Mesothelial cell of epicardium (in vitro differentiated cells): ENCODE measurements around the gene MARCHF10. TPM values are rescaled to one million over a fixed set of nuclear protein-coding genes. Genes with fewer than 3 reads are reported as not detected.

Source experiments
- DNase-seq, 2 experiments: peaks; one replicate each; pipeline ENCODE4 v3.0.0; 2021; ENCODE audit warnings: low spot score in 2 of 2; ENCODE audit not compliant: unreplicated experiment in 2 of 2
- H3K27ac Mint-ChIP-seq: 2 replicates; pipeline ENCODE4 v1.8.0; 2021; ENCODE audit warnings: mixed read lengths
- H3K27me3 Mint-ChIP-seq: 2 replicates; pipeline ENCODE4 v1.8.0; 2021; ENCODE audit warnings: low read depth, mixed read lengths
- H3K36me3 Mint-ChIP-seq: 2 replicates; pipeline ENCODE4 v1.8.0; 2021; ENCODE audit warnings: mixed read lengths
- H3K4me1 Mint-ChIP-seq: 2 replicates; pipeline ENCODE4 v1.8.0; 2021; ENCODE audit warnings: mixed read lengths
- H3K4me3 Mint-ChIP-seq: 2 replicates; pipeline ENCODE4 v1.8.0; 2021; ENCODE audit warnings: mild to moderate bottlenecking, moderate library complexity, mixed read lengths
- H3K9me3 Mint-ChIP-seq: 2 replicates; pipeline ENCODE4 v1.8.0; 2021; ENCODE audit warnings: mixed read lengths
- CTCF ChIP-seq: fragments of 200-600 bp; sonication (generic); IDR thresholded peaks from one replicate; pipeline ENCODE4 v1.5.0; 2021; ENCODE audit warnings: antibody characterized with exemption; ENCODE audit not compliant: unreplicated experiment
- total RNA-seq: library from RNA; stranded (reverse); gene quantifications from 3 replicates; pipeline ENCODE4 v1.2.1, GENCODE V29; 2021

MARCHF10 gene
- total RNA-seq, 1 donor from 2014 or later = 1.1 TPM

DNA sequence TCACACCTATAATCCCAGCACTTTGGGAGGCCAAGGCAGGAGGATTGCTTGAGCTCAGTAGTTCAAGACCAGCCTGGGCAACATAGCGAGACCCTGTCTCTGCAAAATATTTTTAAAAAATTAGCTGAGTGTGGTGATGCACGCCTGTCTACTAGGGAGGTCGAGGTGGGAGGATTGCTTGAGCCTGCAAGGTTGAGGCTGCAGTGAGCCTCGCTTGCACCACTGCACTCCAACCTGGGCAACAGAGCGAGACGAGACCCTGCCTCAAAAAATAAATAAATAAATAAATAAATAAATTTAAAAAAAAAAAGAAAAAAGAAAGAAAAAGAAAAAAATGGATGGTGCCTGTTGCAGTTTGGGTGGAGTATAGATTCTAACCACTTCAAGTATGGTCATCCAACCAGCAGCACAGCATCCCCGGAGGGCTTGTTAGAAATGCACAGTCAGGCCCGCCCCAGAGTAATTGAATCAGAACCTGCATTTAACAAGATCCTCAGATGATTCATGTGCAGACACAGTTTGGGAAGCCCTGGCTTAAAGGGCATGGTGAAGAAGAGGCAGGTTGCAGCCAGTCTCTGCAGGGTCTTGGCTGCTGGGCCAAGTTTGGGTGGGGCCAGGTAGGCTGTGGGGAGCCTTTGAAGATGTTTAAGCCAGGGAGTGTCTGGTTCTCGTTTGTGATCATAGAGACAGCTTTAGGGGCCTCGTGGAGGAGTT, 139.9 kb downstream of the MARCHF10 start:
- H3K4me3 Mint-ChIP-seq = no peak overlapping the region
- DNase-seq = no peak
- H3K36me3 Mint-ChIP-seq = peaks cover 8% of the 10 kb centered on the region
- no peak for TF ChIP-seq CTCF
- no peak overlapping the region for H3K27ac Mint-ChIP-seq
- no peaks in the 10 kb centered on the region for H3K9me3 Mint-ChIP-seq
- no peaks in the 10 kb centered on the region for H3K27me3 Mint-ChIP-seq
- H3K4me1 Mint-ChIP-seq = peaks cover 14% of the 10 kb centered on the region

GRCh38 chr17:62666801-62667591, 141.1 kb downstream of the MARCHF10 start:
- Mint-ChIP-seq H3K9me3 (no peaks in the 10 kb centered on the region), H3K4me3 (no peak overlapping the region), H3K4me1 (peaks cover 10% of the 10 kb centered on the region), H3K27me3 (no peaks in the 10 kb centered on the region), H3K27ac (no peak overlapping the region), H3K36me3 (peaks cover 8% of the 10 kb centered on the region)
- no peak for TF ChIP-seq CTCF
- DNase-seq = no peak

GRCh38 chr17:62666061-62666800, 141.9 kb downstream of the MARCHF10 start:
- TF ChIP-seq CTCF = no peak
- no peak for DNase-seq
- Mint-ChIP-seq H3K27ac (no peak overlapping the region), H3K36me3 (peaks cover 11% of the 10 kb centered on the region), H3K9me3 (peaks cover 3% of the 10 kb centered on the region), H3K4me1 (peaks cover 3% of the 10 kb centered on the region), H3K27me3 (no peaks in the 10 kb centered on the region), H3K4me3 (no peak overlapping the region)

DNA sequence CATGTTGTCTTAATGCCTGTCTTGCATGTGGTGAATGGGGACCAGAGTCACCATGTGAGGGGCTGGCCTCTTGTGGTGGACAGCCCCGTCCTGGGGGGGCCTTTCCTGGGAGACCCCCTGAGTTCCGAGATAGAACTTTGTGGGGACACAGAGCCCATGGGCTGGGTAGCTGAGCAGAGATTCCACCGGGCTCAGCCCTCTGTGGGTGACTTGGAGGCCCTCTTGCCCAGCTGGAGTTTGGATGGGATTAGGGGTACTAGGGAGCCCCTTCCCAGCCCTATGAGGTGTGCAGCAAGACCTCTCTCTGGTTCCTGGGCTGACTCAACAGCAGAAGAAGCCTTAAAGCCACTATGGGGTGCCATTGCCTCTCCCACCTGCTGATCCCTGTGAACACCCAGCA, 142.5 kb downstream of the MARCHF10 start:
- no peak overlapping the region for H3K4me3 Mint-ChIP-seq
- H3K36me3 Mint-ChIP-seq = peaks cover 15% of the 10 kb centered on the region
- H3K4me1 Mint-ChIP-seq = peaks cover 2% of the 10 kb centered on the region
- H3K27me3 Mint-ChIP-seq = no peaks in the 10 kb centered on the region
- DNase-seq = no peak
- H3K9me3 Mint-ChIP-seq = peaks cover 10% of the 10 kb centered on the region
- no peak for TF ChIP-seq CTCF
- H3K27ac Mint-ChIP-seq = no peak overlapping the region

DNA sequence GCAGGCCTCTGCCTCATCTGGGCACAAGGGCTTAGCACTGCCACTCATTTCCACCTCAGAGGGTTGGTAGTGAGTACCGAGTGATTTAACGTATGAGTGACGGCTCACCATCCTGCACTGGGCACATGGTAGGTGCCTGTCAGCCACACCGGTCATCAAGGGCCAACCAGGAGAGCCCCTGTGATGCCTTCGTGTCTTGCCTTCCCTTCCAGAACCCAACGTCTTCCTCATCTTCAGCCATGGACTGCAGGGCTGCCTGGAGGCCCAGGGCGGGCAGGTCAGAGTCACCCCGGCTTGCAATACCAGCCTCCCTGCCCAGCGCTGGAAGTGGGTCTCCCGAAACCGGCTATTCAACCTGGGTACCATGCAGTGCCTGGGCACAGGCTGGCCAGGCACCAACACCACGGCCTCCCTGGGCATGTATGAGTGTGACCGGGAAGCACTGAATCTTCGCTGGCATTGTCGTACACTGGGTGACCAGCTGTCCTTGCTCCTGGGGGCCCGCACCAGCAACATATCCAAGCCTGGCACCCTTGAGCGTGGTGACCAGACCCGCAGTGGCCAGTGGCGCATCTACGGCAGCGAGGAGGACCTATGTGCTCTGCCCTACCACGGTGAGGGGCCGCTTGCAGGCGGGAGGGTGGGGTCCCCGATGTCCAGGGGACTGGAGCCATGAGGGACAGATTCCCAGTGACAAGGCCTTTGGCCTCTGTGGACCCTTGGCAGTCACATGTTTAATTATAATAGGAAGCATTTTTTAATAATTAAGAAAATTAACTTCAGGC, 143.6 kb downstream of the MARCHF10 start:
- peaks cover 16% of the 10 kb centered on the region for H3K9me3 Mint-ChIP-seq
- no peak overlapping the region for H3K4me3 Mint-ChIP-seq
- peaks cover 2% of the 10 kb centered on the region for H3K4me1 Mint-ChIP-seq
- no peaks in the 10 kb centered on the region for H3K27me3 Mint-ChIP-seq
- no peak for TF ChIP-seq CTCF
- no peak for DNase-seq
- H3K36me3 Mint-ChIP-seq = peaks cover 19% of the 10 kb centered on the region
- H3K27ac Mint-ChIP-seq = no peak overlapping the region
